ENCODE data around the gene MCF2. TPM values are rescaled to one million over a fixed set of nuclear protein-coding genes. Genes with fewer than 3 reads are reported as not detected.

MCF2 gene
- total RNA-seq, 1 experiment from 2014 or later: not detected

DNA sequence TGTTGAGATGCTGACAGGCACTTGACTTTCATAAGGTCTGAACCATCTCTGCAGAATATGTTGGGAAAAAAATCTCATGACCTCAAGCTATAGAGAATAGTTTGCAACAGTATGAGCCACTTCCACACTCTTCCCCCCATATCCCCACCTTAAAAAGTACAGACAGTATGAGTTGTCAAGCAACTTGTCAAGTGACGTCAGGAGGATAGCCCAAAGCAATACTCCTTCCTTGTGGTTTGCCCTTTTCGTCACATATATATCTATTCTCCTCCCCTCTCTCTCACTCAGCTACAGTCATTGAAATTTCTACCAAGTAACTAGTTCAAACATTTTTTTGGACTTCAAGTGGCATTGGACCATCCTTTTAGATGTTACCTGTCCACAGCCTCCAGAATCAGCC is 67.7 kb downstream of the MCF2 start:
- Histone ChIP-seq H3K27ac (ENCODE audit: low read length) (no peak overlapping the region), H3K9me2 (replicated peaks; ENCODE audit: low read length) (no peaks in the 10 kb centered on the region), H4K20me1 (ENCODE audit: low read length) (no peaks in the 10 kb centered on the region), H3K4me1 (ENCODE audit: insufficient read depth, low read length) (no peaks in the 10 kb centered on the region), H3K9me3 (ENCODE audit: low read length) (no peaks in the 10 kb centered on the region), H3K4me3 (ENCODE audit: low read length) (no peak overlapping the region), H3K36me3 (ENCODE audit: low read depth, low read length) (no peaks in the 10 kb centered on the region), H2AFZ (ENCODE audit: low read length) (no peak overlapping the region), H3K79me2 (ENCODE audit: low read length) (no peaks in the 10 kb centered on the region), H3K9ac (ENCODE audit: low read length) (no peak overlapping the region), H3K4me2 (ENCODE audit: low read length) (no peak overlapping the region), H3K27me3 (ENCODE audit: low read length) (peaks cover 27% of the 10 kb centered on the region; the same call in 1 of the 2 replicates), H3F3A (ENCODE audit: low read length, unreplicated experiment) (no peaks in the 10 kb centered on the region)
- TF ChIP-seq EZH2 (IDR thresholded peaks at IDR 0.05; ENCODE audit: low read length, unreplicated experiment): no peak
- TF ChIP-seq CTCF (conservative IDR thresholded peaks at IDR 0.05; ENCODE audit: low read depth, low read length): no peak
- no peak for TF ChIP-seq EZH2phosphoT487 (IDR thresholded peaks at IDR 0.05; ENCODE audit: borderline replicate concordance, low read length)
- intact Hi-C loops (cut with micrococcal nuclease): no loop called here
- CTCF ChIA-PET: no interaction called here
- no peak for DNase-seq
- ATAC-seq: no peak
- POLR2A ChIA-PET (ENCODE audit: unreplicated experiment): no interaction called here
- BruUV-seq (replicated peaks): no TSS peak

- Histone ChIP-seq H3F3A (ENCODE audit: low read length, unreplicated experiment) (no peaks in the 10 kb centered on the region), H3K9me3 (ENCODE audit: low read length) (no peaks in the 10 kb centered on the region), H3K27me3 (ENCODE audit: low read length) (peaks cover 27% of the 10 kb centered on the region; the same call in 1 of the 2 replicates), H3K4me2 (ENCODE audit: low read length) (no peak overlapping the region), H3K4me3 (ENCODE audit: low read length) (no peak overlapping the region), H2AFZ (ENCODE audit: low read length) (no peak overlapping the region), H3K4me1 (ENCODE audit: insufficient read depth, low read length) (no peaks in the 10 kb centered on the region), H3K27ac (ENCODE audit: low read length) (no peak overlapping the region), H3K9me2 (replicated peaks; ENCODE audit: low read length) (no peaks in the 10 kb centered on the region), H3K79me2 (ENCODE audit: low read length) (no peaks in the 10 kb centered on the region), H3K36me3 (ENCODE audit: low read depth, low read length) (no peaks in the 10 kb centered on the region), H4K20me1 (ENCODE audit: low read length) (no peaks in the 10 kb centered on the region), H3K9ac (ENCODE audit: low read length) (no peak overlapping the region)
- ATAC-seq: no peak
- TF ChIP-seq CTCF (conservative IDR thresholded peaks at IDR 0.05; ENCODE audit: low read depth, low read length): no peak
- no peak for TF ChIP-seq EZH2phosphoT487 (IDR thresholded peaks at IDR 0.05; ENCODE audit: borderline replicate concordance, low read length)
- TF ChIP-seq EZH2 (IDR thresholded peaks at IDR 0.05; ENCODE audit: low read length, unreplicated experiment): no peak
- CTCF ChIA-PET: no interaction called here
- POLR2A ChIA-PET (ENCODE audit: unreplicated experiment): no interaction called here
- no peak for DNase-seq
- intact Hi-C loops (cut with micrococcal nuclease): no loop called here
- BruUV-seq (replicated peaks): no TSS peak
Measured at GRCh38 chrX:139639253-139639652, 68.7 kb downstream of the MCF2 start.

GRCh38 chrX:139600105-139600504 is 107.9 kb downstream of the MCF2 start:
- H3K79me2 ChIP-seq (ENCODE audit: low read length): no peaks in the 10 kb centered on the region
- POLR2A ChIA-PET (ENCODE audit: unreplicated experiment): no interaction called here

More at GRCh38 chrX:139600105-139600504, 107.9 kb downstream of the MCF2 start:
- no peak overlapping the region for H2AFZ ChIP-seq (ENCODE audit: low read length)
- H3F3A ChIP-seq (ENCODE audit: low read length, unreplicated experiment): no peaks in the 10 kb centered on the region
- no peaks in the 10 kb centered on the region for H3K4me1 ChIP-seq (ENCODE audit: insufficient read depth, low read length)
- H3K9me2 ChIP-seq (replicated peaks; ENCODE audit: low read length): no peaks in the 10 kb centered on the region
- 0 out of 2 replicates have a peak, but pooled peaks cover 2% of the 10 kb centered on the region for H3K27me3 ChIP-seq (ENCODE audit: low read length)
- ATAC-seq (no peak), DNase-seq (no peak)
- CTCF ChIA-PET: no interaction called here
- no peaks in the 10 kb centered on the region for H3K9me3 ChIP-seq (ENCODE audit: low read length)
- H3K4me3 ChIP-seq (ENCODE audit: low read length): no peak overlapping the region
- H3K27ac ChIP-seq (ENCODE audit: low read length): no peak overlapping the region
- H4K20me1 ChIP-seq (ENCODE audit: low read length): no peaks in the 10 kb centered on the region
- intact Hi-C loops (cut with micrococcal nuclease): no loop called here
- no peak overlapping the region for H3K4me2 ChIP-seq (ENCODE audit: low read length)
- no peak for TF ChIP-seq CTCF (conservative IDR thresholded peaks at IDR 0.05; ENCODE audit: low read depth, low read length)
- no peak for TF ChIP-seq EZH2 (IDR thresholded peaks at IDR 0.05; ENCODE audit: low read length, unreplicated experiment)
- TF ChIP-seq EZH2phosphoT487 (IDR thresholded peaks at IDR 0.05; ENCODE audit: borderline replicate concordance, low read length): no peak
- no peaks in the 10 kb centered on the region for H3K36me3 ChIP-seq (ENCODE audit: low read depth, low read length)
- BruUV-seq (replicated peaks): no TSS peak
- H3K9ac ChIP-seq (ENCODE audit: low read length): no peak overlapping the region

Measured in PC-3 (cell line).